ENCODE data around the gene PRELID2.
"Not testable (repeated sequence)": the region's sequence is repeated elsewhere in the genome, so short reads cannot be mapped to it uniquely, and the experiment has no call there.

Gene PRELID2

DNA sequence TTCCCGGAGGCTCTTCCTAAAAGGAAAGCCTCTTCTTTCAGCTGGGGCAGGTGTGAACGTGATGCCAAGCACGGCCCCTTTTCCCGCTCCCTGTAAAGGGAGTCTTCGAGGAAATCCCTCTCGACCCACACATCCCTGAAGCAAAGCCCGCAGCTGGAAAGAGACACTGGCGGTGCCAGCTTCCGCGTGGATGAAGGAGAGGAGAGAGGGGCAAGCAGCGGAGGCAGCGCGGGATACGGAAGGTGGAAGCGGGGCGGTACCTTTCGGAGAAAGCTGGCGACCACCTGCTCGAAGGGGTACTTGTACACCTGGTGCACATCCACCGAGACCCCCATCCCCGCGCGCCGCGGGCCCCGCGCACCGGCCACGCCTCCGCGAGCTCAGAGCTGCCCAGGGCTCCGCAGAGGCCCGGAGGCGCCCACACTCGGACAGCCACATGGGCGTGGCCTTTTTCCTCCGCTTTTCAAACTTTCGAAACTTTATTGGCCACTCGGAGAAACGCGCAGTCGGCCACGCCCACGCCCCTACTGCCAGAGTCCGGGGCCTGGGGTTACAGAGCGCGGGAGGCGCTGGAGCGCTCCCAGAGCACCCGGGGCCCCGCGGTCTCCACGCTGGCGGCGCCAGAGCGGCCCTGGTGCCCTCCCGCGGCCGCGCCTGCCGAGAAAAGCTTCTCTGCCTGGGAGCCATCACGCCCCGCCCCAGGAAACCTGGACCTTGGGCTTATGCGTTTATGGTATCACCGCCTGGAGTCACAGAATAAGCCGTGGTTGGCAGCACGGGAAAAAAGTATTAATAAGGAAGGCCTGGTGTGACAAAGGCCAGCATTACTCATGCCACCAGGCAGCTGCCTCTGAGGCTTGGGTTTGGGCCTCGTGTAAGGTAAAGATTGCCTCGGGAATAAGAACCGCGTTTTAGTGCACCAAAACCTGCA lies at the start of gene PRELID2:
PRELID2 (minus strand) TSS at position 426 of the 931 bp plus-strand sequence; CDS start at position 335, 91 bp downstream.
- DNase-seq (ENCODE audit: low spot score), result peak; percentile 87

DNA sequence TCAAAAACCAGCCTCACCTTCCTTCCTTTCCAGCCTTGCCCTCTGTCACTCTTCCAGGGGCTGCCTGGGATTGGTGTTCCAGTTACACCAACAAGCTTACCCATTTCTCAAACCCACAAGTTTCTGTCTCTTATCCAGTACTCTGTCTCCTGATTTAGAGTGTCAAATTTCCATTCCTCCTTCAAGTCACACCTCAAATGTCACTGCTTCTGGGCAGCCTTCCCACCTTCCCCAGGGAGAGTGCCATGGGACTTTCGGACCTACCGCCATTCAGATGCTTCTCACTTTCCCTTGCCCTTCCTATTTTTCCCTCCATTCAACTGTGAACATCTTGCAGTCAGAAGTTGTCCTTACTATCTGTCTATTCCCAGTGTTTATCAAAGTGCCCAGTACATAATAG lies 39.6 kb upstream of the PRELID2 start:
- no peak for DNase-seq (ENCODE audit: low spot score)

DNA sequence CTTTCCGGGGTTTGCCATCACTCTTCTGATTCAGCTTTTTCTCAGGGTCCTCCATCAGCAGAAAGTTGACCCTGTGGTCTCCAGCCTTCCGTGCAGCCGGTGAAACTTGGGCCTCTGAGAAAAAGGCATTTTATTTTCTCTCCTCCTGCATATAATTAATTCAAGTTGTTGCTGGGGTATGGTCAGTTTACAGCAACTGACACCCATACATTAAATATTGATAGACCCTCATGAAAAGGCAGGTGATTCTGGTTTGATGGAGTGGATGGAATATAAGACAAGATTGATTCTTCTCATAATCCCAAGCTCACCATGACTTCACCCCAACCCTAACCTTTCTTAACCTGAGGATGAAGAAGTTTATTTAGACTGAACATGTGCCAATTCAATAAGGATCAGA lies 37.8 kb upstream of the PRELID2 start, which contains the start of gene GRXCR2:
GRXCR2 (minus strand) TSS at position 101 of the 400 bp plus-strand sequence; CDS start at position 55, 46 bp downstream.
- DNase-seq (ENCODE audit: low spot score), result no peak

DNA sequence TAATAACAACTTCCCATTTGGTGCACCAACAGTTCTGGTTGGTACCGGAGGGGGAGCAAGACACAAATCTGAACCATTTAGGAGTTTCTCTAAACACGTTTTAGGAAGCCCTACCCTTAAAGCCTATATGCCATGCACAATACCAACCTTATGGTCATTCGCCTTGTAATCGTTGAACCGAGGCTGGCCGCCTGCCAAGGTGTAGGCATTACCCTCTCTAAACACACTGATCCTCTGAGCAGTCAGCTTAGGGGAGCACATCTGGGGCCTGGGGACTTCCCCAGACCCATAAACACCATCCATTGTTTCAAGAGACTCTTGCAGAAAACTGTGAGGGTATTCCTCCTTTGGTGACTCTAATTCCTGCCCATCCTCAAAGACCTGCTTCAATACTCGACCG lies 37.3 kb upstream of the PRELID2 start:
- no peak for DNase-seq (ENCODE audit: low spot score)

DNA sequence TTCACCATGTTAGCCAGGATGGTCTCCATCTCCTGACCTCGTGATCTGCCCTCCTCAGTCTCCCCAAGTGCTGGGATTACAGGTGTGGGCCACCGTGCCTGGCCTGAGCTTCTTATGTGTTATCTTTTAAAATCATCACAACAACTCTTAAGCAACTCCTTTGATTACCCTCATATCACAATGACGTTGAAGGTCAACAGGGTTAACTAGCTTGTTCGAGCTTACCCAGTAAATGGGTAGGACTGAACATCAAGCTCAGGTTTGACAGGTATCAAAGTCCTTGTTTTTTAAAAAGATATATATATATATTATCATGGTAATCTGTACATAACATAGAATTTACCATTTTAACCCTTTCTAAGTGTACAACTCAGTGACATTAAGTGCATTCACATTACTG lies 34.6 kb upstream of the PRELID2 start:
- DNase-seq (ENCODE audit: low spot score), result no peak

DNA sequence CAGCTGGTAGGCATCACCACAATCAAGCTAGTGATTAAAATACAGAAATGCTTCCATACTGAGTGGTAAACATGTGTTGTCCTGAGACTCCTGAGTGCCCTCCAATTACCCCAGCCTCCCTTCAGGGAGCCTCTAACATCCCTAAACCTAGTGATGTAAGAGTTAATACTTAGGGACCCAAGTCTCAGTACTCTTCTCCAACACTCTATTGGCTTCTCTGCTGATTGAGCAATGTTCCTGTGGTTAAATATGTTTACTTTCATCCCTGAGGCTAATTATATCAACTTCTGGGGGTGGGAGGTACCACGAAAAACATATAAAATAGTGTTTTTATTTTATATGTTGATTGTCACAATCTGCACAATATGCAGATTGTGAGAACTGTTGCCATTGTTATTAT lies 32.7 kb upstream of the PRELID2 start:
- no peak for DNase-seq (ENCODE audit: low spot score)

DNA sequence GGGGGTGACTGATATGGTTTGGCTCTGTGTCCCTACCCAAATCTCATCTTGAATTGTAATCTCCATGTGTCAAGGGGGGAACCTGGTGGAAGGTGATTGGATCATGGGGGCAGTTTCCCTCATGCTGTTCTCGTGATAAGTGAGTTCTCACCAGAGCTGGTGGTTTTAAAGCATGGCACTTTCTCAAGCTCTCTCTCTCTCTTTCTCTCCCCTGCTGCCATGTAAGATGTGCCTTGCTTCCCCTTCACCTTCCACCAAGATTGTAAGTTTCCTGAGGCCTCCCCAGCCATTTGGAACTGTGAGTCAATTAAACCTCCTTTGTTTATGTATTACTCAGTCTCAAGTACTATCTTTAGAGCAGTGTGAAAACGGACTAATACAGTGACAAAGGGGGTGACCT lies 29.3 kb upstream of the PRELID2 start:
- DNase-seq (ENCODE audit: low spot score), result not testable (repeated sequence)

DNA sequence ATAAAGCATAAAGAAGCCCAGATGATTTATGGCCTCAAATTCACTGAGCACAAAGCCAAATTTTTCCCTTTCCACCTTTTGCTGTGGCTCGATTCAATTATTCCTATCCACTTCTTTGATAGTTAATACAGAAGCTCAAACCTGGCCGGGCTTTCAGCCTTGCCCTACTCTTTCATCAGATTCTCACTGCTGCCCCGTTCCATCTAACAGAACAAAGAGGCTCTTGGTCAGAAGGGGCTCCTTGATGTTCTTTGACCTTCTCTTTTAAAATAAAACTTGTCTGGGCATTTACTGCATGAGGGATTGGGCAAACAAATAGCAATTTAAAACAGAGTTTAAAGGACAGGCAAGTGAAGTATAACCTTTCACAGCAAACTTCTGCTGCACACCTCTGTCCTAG lies 27.9 kb upstream of the PRELID2 start:
- no peak for DNase-seq (ENCODE audit: low spot score)

DNA sequence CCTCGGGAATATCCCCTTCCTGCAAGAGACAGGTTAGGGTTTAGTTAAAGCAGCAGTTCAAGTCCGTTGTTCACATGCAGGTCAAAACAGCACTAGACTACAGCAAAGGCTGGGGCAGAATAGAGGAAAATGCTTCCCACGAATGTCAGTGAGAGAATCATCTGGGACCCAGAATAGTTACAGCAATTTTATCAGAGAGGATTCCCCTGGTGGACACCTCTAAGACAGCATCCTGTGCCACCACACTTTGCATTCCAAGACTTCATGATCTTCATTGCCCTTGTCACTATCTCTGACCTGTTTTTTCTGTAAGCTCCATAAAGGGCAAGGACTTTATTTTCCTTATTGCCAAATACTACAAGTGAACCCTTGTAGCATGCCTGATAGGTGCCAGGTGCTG lies 24.8 kb upstream of the PRELID2 start:
- no peak for DNase-seq (ENCODE audit: low spot score)

DNA sequence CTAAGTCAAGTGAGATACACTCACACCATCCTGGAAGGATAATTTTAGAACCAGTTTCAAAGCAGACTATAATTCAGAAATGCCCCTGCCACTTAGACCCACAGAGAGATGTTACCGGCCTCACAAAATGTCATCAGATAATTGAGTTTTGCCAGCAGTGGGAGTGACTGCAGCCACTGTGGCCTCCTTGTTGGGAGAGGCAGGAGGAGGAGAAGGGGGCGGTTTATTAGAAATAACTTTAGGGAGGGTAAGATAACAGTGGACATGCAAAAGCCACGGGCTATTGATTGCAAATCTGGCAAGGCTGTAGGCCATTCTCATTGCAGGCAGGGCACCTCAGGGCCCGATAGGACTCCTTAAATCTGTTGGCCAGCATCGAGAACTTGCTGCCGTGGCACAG lies 24.3 kb upstream of the PRELID2 start:
- no peak for DNase-seq (ENCODE audit: low spot score)

DNA sequence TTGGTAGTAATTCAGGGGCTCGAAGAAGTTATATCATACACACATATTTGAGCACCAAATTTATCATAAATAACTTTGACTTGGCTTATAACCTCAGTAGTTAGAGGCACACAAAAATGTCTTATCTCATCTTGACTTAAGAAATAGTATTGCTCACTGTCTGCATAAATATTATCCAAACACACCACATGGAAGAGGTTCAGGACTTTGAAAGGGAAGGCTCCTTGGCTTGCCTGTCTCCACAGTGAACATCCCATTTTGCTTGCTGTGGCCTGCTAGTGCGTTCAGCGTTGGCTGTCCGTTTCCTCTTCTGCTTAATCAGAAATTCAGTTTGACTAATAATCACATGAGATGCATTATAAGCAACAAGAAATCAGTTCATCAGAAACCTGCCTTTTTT lies 23.8 kb upstream of the PRELID2 start:
- DNase-seq (ENCODE audit: low spot score), result no peak

DNA sequence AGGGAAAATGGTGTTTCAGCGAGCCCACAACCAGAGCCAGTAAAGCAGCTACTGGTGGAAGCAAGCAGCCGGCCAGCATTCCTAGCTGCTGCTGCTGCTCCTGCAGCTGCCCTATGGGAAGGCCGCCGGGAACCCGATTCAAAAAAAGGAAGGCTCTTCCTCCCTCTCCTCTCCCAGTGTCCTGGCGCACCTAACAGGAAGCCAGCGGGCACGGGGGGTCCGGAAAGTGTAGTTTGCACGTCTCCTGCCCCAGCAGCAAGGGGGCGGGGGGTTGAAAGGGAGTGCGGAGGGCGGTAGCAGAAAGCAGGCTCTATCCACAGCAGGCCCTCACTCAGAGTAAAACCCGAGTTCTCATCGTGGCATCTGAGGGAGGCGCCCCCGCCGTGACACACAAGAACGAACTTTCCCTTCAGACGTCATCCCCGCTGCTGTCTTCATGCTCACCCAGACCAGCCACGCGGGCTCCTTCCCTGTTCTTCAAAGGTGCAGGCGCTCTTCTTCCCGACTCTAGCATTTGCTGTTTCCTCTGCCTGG lies 21.2 kb upstream of the PRELID2 start:
- DNase-seq (ENCODE audit: low spot score), result peak; percentile 49

DNA sequence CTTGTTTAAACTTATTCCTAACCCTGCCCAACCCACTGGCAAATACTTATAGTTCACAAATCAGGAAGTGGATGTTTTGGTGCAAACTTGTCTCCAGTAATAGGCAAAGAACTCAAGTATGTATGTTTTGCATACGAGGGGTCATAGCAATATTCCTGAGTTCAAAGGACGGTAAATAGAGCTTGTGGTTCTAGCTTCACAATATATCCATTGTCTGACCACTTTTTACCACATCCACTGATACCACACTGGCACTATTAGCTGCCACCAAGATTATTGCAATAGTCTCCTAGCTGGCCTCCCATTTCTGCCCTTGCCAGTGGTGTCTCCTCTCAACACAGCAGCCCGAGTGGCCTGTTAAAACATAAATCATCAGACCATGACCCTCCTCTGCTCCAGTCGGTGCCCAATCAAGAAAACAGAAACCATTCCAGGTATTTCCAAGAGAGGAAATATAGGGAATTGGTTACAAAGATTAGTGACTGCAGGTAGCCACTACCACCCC lies 20.7 kb upstream of the PRELID2 start:
- no peak for DNase-seq (ENCODE audit: low spot score)

DNA sequence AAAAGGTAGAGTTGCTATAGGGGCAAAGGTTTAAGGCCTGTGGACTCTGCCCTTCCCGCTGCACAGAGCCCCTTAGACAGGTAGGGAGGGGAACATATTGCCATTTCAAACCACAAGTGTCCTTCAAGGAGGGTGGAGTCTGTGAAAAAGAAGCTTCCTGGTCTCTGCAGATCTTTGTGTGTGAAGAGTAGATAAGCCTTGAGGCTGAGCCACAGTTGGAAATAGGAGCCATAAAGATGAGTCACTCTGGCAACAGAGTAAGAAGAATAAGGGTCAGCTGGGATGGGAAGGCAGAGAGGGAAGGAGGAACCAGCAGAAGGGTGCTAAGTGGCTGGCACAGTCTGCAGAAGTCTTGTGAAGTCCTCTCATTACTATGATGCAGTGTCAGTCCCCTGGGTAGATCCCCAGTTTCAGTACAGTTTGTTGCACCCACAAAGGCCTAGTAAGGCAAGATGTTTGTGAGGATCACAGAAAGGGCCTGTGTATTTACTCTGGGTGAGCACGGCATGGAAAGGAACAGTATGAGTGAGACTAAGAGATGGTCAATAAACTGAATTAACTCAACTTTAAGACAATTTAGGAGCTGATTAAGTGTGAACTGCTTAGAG lies 19.6 kb upstream of the PRELID2 start:
- DNase-seq (ENCODE audit: low spot score), result no peak

DNA sequence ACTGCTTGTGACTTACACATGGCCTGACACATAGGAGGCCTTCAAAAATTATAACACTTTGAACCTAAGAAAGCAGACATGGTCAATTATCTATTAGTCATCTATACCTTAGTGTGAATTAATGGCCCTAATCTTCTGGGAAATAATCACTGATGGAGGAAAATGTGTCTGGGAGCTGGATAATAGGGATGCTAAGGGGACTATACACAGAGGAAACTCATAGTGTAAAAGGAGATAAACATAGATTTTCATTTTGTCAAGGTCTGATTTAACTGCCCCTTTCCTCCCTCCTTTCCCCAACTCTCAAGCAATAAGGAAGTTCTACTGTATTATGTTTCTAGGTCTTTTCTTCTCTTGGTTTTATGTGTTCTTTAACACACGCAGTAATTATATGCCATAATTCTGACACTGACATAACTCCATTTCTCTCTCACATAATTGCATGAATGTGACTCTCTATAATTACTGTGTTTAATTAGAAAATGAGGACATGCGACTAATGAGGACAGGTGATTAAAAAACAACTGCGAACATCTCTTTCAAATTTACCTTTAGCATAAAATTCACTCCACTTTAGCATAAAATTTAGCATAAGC lies 18.7 kb upstream of the PRELID2 start:
- no peak for DNase-seq (ENCODE audit: low spot score)

DNA sequence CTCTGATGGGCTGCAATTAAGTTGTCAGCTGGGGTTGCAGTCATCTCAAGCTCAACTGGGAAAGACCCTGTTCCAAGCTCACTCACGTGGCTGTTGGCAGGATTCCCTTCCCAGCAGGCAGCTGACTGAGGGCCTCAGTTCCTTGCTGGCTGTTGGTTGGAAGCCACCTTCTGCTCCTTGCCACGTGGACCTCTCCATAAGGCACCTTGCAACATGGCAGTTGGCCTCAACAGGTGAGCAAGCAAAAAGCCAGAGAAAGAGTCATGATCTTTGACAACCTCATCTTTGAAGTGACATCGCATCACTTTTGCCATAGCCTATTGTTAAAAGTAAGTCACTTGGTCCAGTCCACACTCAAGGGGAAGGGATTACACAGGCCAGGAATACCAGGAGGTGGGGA lies 17.8 kb upstream of the PRELID2 start:
- DNase-seq (ENCODE audit: low spot score), result no peak

DNA sequence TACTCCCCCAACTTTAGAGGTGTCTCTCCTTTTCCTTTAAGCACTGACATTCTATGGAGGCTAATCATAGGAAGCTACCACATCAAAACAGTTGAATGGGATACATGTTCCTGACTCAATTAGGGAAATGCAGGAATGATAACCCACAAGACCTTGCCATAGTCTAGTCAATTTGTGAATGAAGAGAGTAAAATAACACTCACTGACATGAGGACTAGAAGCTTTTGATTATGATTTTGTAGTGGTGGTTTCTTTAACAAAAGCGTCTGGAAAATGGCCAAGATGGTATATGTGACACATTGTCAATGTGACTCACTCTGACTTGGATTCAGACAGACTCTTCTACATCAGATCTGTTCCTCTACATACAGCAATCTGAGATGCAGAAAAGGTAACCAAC lies 13.7 kb upstream of the PRELID2 start:
- DNase-seq (ENCODE audit: low spot score), result no peak

DNA sequence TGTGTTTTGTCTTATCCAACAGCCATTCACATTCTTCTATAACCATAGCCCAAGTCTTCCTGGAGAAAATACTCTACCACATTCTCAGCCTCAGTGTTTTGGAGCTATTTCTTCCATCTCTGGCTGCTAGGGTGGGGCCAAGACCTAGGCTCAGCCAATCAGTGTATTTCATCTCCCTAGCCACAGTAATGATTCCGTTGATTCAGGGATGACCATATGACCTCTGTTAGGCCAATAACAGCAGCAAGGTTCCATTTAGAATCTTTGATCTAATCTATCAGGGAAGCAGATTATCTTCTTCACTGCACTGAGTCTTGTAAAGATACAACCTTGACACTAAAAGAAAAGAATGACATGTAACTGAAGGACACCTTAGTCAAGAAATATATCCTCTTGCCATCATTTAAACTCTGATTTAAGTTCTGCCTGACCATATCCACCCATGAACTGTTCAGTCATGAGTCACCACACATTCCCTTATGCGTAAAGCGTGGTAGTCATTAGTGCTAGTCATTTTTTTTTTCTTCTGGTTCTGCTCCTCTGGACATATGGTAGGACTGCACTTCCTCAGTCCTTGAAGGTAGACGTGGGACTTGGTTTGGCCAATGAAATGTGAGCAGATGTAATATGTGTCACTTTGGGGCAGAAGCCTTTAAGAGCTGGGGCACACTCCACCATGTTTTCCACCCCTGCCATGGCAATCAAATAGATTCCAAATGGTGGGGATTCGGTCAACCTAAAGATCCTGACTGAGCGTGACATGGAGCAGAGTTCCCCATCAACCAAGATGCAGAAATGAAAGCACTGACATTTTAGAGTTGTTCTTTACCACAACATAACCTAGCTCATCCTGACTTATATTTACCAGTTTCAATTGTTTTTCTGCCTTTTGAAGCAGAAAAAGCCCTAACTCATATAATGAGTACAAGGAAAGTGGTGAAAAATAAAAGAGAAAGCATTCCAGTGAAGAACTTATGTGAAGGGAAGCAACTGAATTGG lies 12.7 kb upstream of the PRELID2 start:
- no peak for DNase-seq (ENCODE audit: low spot score)

DNA sequence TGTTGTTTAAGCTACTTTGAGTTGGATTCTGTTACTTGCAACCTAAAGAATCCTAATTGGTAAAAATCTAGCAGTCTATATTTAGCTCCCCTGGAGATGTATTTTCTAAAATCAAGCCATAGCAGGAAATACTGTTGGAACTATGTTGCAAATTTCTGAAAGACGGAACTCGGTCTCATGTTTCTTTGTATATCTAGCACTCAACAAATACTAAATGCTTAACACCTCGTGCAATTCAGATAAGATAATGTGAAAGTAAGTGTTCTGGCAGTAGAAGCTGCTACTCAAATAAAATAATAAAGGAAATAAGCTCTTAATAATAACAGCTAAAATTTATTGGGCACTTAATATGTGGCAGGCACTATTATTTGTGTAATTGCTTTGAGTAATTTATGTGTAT lies 10.9 kb upstream of the PRELID2 start:
- DNase-seq (ENCODE audit: low spot score), result no peak

DNA sequence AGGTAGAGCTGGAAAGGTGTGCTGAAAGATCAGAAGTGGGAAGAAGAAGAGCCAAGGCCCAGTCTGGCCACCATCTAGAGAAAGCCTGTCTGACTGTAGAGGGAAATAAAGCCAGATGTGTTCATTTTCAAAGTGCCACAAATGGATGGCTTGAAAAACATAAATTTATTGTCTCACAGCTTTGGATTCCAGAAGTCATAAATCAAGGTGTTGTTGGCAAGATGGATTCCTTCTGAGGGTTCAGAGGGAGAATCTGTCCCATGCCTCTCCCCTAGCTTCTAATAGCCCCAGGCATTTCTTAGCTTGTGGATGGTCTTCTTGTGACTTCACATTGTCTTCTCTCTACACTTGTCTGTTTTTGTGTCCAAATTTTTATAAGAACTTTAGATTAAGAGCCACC lies 6.2 kb upstream of the PRELID2 start:
- no peak for DNase-seq (ENCODE audit: low spot score)

DNA sequence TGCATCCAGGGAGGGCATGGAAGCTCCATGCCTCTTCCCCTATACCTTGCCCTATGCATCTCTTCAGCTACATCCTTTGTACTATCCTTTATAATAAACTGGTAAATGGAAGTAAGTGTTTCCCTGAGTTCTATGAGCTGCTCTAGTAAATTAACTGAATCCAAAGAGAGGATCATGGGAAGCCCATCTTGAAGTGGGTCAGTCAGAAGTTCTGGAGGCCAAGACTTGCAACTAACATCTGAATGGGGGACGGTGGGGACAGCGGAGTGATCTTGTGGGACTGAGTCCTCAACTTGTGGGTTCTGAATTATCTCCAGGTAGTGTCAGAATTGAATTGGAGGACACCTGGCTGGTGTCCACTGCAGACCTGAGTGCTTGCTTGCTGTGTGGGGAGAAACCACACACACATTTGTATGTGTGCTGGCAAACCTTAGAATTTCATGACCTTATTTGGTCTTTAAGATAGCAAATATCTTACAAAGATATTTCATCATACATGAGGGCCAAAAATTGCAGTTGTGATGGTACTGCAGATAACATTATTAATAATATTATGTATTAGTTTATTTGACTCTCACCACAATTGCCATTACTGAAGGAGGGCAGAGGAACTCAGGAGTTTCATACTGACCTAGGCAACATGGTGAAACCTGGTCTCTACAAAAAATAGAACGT lies 5.5 kb upstream of the PRELID2 start:
- no peak for DNase-seq (ENCODE audit: low spot score)
